Measurements from ENCODE around the gene NRXN3.

Gene NRXN3

DNA sequence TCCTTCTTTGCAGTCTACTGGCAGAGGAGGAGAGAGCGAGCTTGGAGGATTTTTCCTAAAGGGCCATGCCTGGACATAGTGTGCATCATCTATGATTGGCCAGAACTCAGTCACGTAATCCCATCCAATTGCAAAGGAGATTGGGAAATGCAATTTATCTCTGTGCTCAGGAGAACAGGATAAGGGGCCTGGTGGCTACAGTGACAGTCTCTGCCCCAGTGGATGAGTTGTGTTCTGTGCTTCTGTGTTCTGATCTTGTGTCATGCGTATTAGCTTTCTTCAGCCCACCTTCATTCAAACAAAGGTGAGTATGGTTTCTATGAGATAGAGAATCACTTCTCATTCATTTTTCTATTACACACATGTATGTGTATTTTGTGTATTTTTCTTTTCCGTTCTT lies 144.3 kb downstream of the NRXN3 start:
- DNase-seq (ENCODE audit: low spot score in 2 of 2) = no peak
- Mint-ChIP-seq H3K4me1 (no peaks in the 10 kb centered on the region), H3K27ac (no peak overlapping the region), H3K4me3 (no peak overlapping the region), H3K9me3 (no peaks in the 10 kb centered on the region), H3K36me3 (no peaks in the 10 kb centered on the region)
- no peak for ATAC-seq

DNA sequence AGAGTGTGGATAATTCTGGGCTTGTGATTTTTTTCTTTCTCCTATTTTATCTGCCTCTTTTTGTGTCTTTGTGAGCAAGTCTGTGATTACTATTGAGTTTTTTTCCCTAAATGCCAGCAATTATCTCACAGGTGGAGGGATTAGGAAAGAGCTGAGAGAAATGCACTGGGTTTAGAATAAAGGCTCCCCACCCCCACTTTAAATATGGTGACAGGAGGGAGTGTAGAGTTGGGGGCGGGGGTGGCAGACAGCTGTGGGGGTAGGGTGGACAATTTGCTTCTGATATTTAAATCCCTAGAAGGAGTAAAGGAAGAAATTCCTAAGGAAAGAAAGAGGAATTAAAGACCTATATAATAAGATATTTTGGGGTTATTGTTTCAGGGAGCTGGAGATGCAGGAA lies 145.9 kb downstream of the NRXN3 start:
- ATAC-seq = no peak
- no peak for DNase-seq (ENCODE audit: low spot score in 2 of 2)
- H3K4me3 Mint-ChIP-seq = no peak overlapping the region
- no peaks in the 10 kb centered on the region for H3K4me1 Mint-ChIP-seq
- no peak overlapping the region for H3K27ac Mint-ChIP-seq
- H3K9me3 Mint-ChIP-seq = no peaks in the 10 kb centered on the region
- no peaks in the 10 kb centered on the region for H3K36me3 Mint-ChIP-seq

GRCh38 chr14:78316786-78317185 lies 146.6 kb downstream of the NRXN3 start:
- Mint-ChIP-seq H3K4me1 (no peaks in the 10 kb centered on the region), H3K36me3 (no peaks in the 10 kb centered on the region)

GRCh38 chr14:78319406-78319805 lies 149.2 kb downstream of the NRXN3 start:
- Mint-ChIP-seq H3K27ac (no peak overlapping the region), H3K36me3 (no peaks in the 10 kb centered on the region), H3K4me3 (no peak overlapping the region), H3K4me1 (no peaks in the 10 kb centered on the region), H3K9me3 (no peaks in the 10 kb centered on the region)
- no peak for ATAC-seq
- DNase-seq (ENCODE audit: low spot score in 2 of 2) = no peak

More at GRCh38 chr14:78316786-78317185, 146.6 kb downstream of the NRXN3 start:
- DNase-seq (ENCODE audit: low spot score in 2 of 2) = no peak
- Mint-ChIP-seq H3K9me3 (no peaks in the 10 kb centered on the region), H3K4me3 (no peak overlapping the region), H3K27ac (no peak overlapping the region)
- no peak for ATAC-seq

- Mint-ChIP-seq H3K4me1 (no peaks in the 10 kb centered on the region), H3K9me3 (peaks cover 5% of the 10 kb centered on the region), H3K4me3 (no peak overlapping the region), H3K27ac (no peak overlapping the region), H3K36me3 (no peaks in the 10 kb centered on the region)
- ATAC-seq (no peak), DNase-seq (ENCODE audit: low spot score in 2 of 2) (no peak)
These were observed 149.9 kb downstream of the NRXN3 start for GRCh38 chr14:78319887-78320635.

- no peaks in the 10 kb centered on the region for H3K36me3 Mint-ChIP-seq
- DNase-seq (ENCODE audit: low spot score in 2 of 2) = no peak
- no peak for ATAC-seq
- H3K9me3 Mint-ChIP-seq = peaks cover 5% of the 10 kb centered on the region
- H3K4me3 Mint-ChIP-seq = no peak overlapping the region
- H3K27ac Mint-ChIP-seq = no peak overlapping the region
- no peaks in the 10 kb centered on the region for H3K4me1 Mint-ChIP-seq
These were observed 154.2 kb downstream of the NRXN3 start for GRCh38 chr14:78324353-78324752.

- Mint-ChIP-seq H3K27ac (no peak overlapping the region), H3K36me3 (no peaks in the 10 kb centered on the region), H3K9me3 (peaks cover 5% of the 10 kb centered on the region), H3K4me3 (no peak overlapping the region), H3K4me1 (no peaks in the 10 kb centered on the region)
- ATAC-seq = no peak
- no peak for DNase-seq (ENCODE audit: low spot score in 2 of 2)
These were observed 155.7 kb downstream of the NRXN3 start for GRCh38 chr14:78325911-78326310.

GRCh38 chr14:78327426-78328221 lies 157.5 kb downstream of the NRXN3 start:
- DNase-seq (ENCODE audit: low spot score in 2 of 2) (no peak), ATAC-seq (no peak)
- no peak overlapping the region for H3K27ac Mint-ChIP-seq
- no peaks in the 10 kb centered on the region for H3K4me1 Mint-ChIP-seq
- H3K36me3 Mint-ChIP-seq = no peaks in the 10 kb centered on the region
- peaks cover 5% of the 10 kb centered on the region for H3K9me3 Mint-ChIP-seq
- no peak overlapping the region for H3K4me3 Mint-ChIP-seq

DNA sequence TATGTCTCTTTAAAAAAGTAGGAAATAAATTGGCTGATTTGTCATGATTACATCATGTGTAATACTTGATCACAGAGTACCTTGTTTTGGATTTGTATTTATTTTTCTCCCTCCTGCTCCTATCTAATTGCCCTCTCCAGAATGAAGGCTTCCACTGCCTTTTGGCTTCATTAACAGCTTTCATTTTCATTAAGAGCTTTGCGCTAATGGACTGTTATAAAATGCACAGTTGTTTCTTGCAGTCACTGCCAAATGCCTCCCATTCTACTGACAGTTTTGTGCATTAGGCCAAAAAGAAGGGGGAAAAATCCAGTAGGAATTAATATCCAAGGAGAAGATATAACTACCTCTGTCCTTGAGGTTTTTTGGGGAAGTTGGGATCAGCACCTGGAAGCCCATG lies 159.2 kb downstream of the NRXN3 start:
- no peaks in the 10 kb centered on the region for H3K36me3 Mint-ChIP-seq
- H3K4me3 Mint-ChIP-seq = no peak overlapping the region
- DNase-seq (ENCODE audit: low spot score in 2 of 2) (no peak), ATAC-seq (no peak)
- no peaks in the 10 kb centered on the region for H3K4me1 Mint-ChIP-seq
- H3K27ac Mint-ChIP-seq = no peak overlapping the region
- H3K9me3 Mint-ChIP-seq = peaks cover 5% of the 10 kb centered on the region

- no peaks in the 10 kb centered on the region for H3K9me3 Mint-ChIP-seq
- ATAC-seq = no peak
- no peak overlapping the region for H3K4me3 Mint-ChIP-seq
- H3K4me1 Mint-ChIP-seq = no peaks in the 10 kb centered on the region
- H3K36me3 Mint-ChIP-seq = no peaks in the 10 kb centered on the region
- no peak for DNase-seq (ENCODE audit: low spot score in 2 of 2)
- no peak overlapping the region for H3K27ac Mint-ChIP-seq
These were observed 165.4 kb downstream of the NRXN3 start for GRCh38 chr14:78335531-78335930.

DNA sequence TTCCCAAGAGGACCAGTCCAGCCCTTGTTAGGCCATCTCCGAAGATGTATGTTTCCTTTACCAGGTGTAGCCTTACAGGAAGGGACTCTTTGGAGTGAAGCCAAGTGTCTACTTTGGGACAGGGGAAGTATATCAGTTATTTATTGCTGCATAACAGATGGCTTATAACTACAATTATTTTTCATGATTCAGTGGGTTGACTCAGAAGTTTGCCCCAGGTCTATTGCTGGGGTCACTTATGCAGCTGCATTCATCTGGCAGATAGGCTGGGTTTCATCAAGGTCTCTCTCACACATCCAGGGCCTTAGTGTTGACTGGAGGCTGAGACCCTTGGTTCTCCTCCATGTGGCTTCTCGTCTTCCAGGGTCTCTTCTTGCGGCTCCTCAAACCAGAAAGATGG lies 170.1 kb downstream of the NRXN3 start:
- DNase-seq (ENCODE audit: low spot score in 2 of 2) = no peak
- Mint-ChIP-seq H3K9me3 (no peaks in the 10 kb centered on the region), H3K27ac (no peak overlapping the region), H3K4me3 (no peak overlapping the region), H3K36me3 (no peaks in the 10 kb centered on the region), H3K4me1 (no peaks in the 10 kb centered on the region)
- no peak for ATAC-seq

DNA sequence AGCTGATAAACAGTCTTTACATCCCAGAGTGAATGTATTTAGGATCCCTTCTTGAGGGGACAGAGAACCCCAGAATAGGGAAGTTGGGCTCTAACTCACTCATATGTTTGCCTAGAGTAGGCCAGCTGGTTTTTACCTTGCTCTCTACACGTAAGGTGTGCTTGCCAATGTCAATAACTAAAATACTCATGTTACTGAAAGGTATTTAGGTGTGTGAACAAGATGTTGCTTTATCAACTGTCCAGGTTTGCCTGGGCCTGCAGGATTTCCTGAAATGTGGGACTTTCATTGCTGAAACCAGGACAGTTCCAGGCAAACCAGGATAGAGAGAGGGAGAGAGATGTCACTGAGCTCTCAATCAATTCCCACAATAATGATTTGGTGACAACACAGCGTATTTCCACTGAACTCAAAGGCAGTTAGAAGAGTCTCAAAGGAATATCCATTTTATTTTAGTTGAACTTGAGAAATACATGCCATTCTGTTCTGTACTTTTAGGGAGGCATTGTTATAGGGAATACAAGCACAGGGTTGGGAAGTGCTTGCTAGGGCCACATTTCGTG lies 171.7 kb downstream of the NRXN3 start:
- no peak for DNase-seq (ENCODE audit: low spot score in 2 of 2)
- Mint-ChIP-seq H3K4me3 (no peak overlapping the region), H3K4me1 (no peaks in the 10 kb centered on the region), H3K36me3 (no peaks in the 10 kb centered on the region), H3K9me3 (peaks cover 3% of the 10 kb centered on the region), H3K27ac (no peak overlapping the region)
- ATAC-seq = no peak

- Mint-ChIP-seq H3K36me3 (no peaks in the 10 kb centered on the region), H3K4me1 (no peaks in the 10 kb centered on the region), H3K4me3 (no peak overlapping the region), H3K27ac (no peak overlapping the region), H3K9me3 (peaks cover 3% of the 10 kb centered on the region)
- DNase-seq (ENCODE audit: low spot score in 2 of 2) = no peak
- ATAC-seq = no peak
These were observed 172.7 kb downstream of the NRXN3 start for GRCh38 chr14:78342879-78343278.

GRCh38 chr14:78344290-78344689 lies 174.1 kb downstream of the NRXN3 start:
- no peaks in the 10 kb centered on the region for H3K4me1 Mint-ChIP-seq
- peaks cover 3% of the 10 kb centered on the region for H3K9me3 Mint-ChIP-seq
- DNase-seq (ENCODE audit: low spot score in 2 of 2) = no peak
- no peak overlapping the region for H3K4me3 Mint-ChIP-seq
- ATAC-seq = no peak
- no peaks in the 10 kb centered on the region for H3K36me3 Mint-ChIP-seq
- H3K27ac Mint-ChIP-seq = no peak overlapping the region

GRCh38 chr14:78345131-78345744 lies 175.1 kb downstream of the NRXN3 start:
- Mint-ChIP-seq H3K9me3 (peaks cover 3% of the 10 kb centered on the region), H3K36me3 (no peaks in the 10 kb centered on the region), H3K4me1 (no peaks in the 10 kb centered on the region), H3K27ac (no peak overlapping the region), H3K4me3 (no peak overlapping the region)
- ATAC-seq = no peak
- no peak for DNase-seq (ENCODE audit: low spot score in 2 of 2)
